ENCODE results near the gene SLC38A9. TPM values are rescaled to one million over a fixed set of nuclear protein-coding genes. Genes with fewer than 3 reads are reported as not detected.
"Not testable (repeated sequence)": the region's sequence is repeated elsewhere in the genome, so short reads cannot be mapped to it uniquely, and the experiment has no call there.

SLC38A9 gene
- total and polyA plus RNA-seq, 7 experiments from 2014 or later, result 12.2 to 32.6 (median 22.2) TPM

GRCh38 chr5:55607309-55607708, 104.8 kb downstream of the SLC38A9 start:
- DNase-seq; H3K27me3 ChIP-seq (ENCODE audit: control insufficient read depth in 2 of 2, insufficient read depth in 2 of 2, low read length in 2 of 2); POLR2A ChIA-PET; H3K36me3 ChIP-seq (ENCODE audit: control insufficient read depth in 2 of 3, insufficient read depth in 3 of 3, low read length in 3 of 3); H3K9me3 ChIP-seq (ENCODE audit: control insufficient read depth in 2 of 3, low read length in 3 of 3); intact Hi-C loops (cut with micrococcal nuclease); H3K4me3 Mint-ChIP-seq; H3K9me3 Mint-ChIP-seq; H3K4me3 ChIP-seq (ENCODE audit: low read length); H3K36me3 Mint-ChIP-seq; H3K27me3 Mint-ChIP-seq; H3K27ac Mint-ChIP-seq; H3K27ac ChIP-seq (ENCODE audit: low read depth, low read length); H3K4me1 ChIP-seq (ENCODE audit: control insufficient read depth in 2 of 2, insufficient read depth in 2 of 2, low read length in 2 of 2); ATAC-seq: not testable (repeated sequence)
- CTCF ChIA-PET, result interaction anchor here (0.7 kb wide), 1 partner anchor 91 kb away, joined by 4 read pairs; no protein-coding TSS in a partner anchor
- peaks cover 0 to 33% (median 0%) of the 10 kb centered on the region in 7 donors for H3K4me1 Mint-ChIP-seq

GRCh38 chr5:55604611-55605067, 107.5 kb downstream of the SLC38A9 start:
- H3K27ac Mint-ChIP-seq, result no peak overlapping the region
- POLR2A ChIA-PET, result no interaction called here
- intact Hi-C loops (cut with micrococcal nuclease), result loop anchor here in 1 of 2 donors (5.0 kb wide), 1 partner anchor 297 kb away; the partner anchor contains the start of genes DHX29 and MTREX

GRCh38 chr5:55603922-55604321, 108.2 kb downstream of the SLC38A9 start:
- ChIA-PET POLR2A (no interaction called here), CTCF (interaction anchor here (0.6 kb wide), 1 partner anchor 178 kb away, joined by 3 read pairs; no protein-coding TSS in a partner anchor)
- no peak for ATAC-seq
- H3K36me3 ChIP-seq (ENCODE audit: control insufficient read depth in 2 of 3, insufficient read depth in 3 of 3, low read length in 3 of 3), result no peaks in the 10 kb centered on the region
- no peak overlapping the region for H3K4me3 ChIP-seq (ENCODE audit: low read length)
- Mint-ChIP-seq H3K36me3 (peaks cover 0 to 5% (median 0%) of the 10 kb centered on the region in 5 donors), H3K9me3 (no peaks in the 10 kb centered on the region), H3K4me1 (peaks cover 8 to 57% (median 29%) of the 10 kb centered on the region in 7 donors), H3K4me3 (no peak overlapping the region), H3K27me3 (no peaks in the 10 kb centered on the region), H3K27ac (no peak overlapping the region)
- peaks cover 0 to 21% of the 10 kb centered on the region in 2 donors for H3K4me1 ChIP-seq (ENCODE audit: control insufficient read depth in 2 of 2, insufficient read depth in 2 of 2, low read length in 2 of 2)
- no peaks in the 10 kb centered on the region for H3K27me3 ChIP-seq (ENCODE audit: control insufficient read depth in 2 of 2, insufficient read depth in 2 of 2, low read length in 2 of 2)
- no peak overlapping the region for H3K27ac ChIP-seq (ENCODE audit: low read depth, low read length)
- no peaks in the 10 kb centered on the region for H3K9me3 ChIP-seq (ENCODE audit: control insufficient read depth in 2 of 3, low read length in 3 of 3)
- no peak for DNase-seq
- intact Hi-C loops (cut with micrococcal nuclease), result loop anchor here in 1 of 2 donors (5.0 kb wide), 1 partner anchor 297 kb away; the partner anchor contains the start of genes DHX29 and MTREX

More at GRCh38 chr5:55604611-55605067, 107.5 kb downstream of the SLC38A9 start:
- Mint-ChIP-seq H3K27me3 (no peaks in the 10 kb centered on the region), H3K4me1 (peaks cover 8 to 56% (median 23%) of the 10 kb centered on the region in 7 donors), H3K36me3 (peaks cover 0 to 3% (median 0%) of the 10 kb centered on the region in 5 donors), H3K9me3 (no peaks in the 10 kb centered on the region), H3K4me3 (no peak overlapping the region)
- CTCF ChIA-PET, result no interaction called here
- Histone ChIP-seq H3K27me3 (ENCODE audit: control insufficient read depth in 2 of 2, insufficient read depth in 2 of 2, low read length in 2 of 2) (no peaks in the 10 kb centered on the region), H3K4me1 (ENCODE audit: control insufficient read depth in 2 of 2, insufficient read depth in 2 of 2, low read length in 2 of 2) (peaks cover 0 to 21% of the 10 kb centered on the region in 2 donors), H3K4me3 (ENCODE audit: low read length) (no peak overlapping the region), H3K27ac (ENCODE audit: low read depth, low read length) (no peak overlapping the region), H3K36me3 (ENCODE audit: control insufficient read depth in 2 of 3, insufficient read depth in 3 of 3, low read length in 3 of 3) (no peaks in the 10 kb centered on the region), H3K9me3 (ENCODE audit: control insufficient read depth in 2 of 3, low read length in 3 of 3) (no peaks in the 10 kb centered on the region)
- no peak for DNase-seq
- ATAC-seq, result no peak

- H3K27me3 ChIP-seq (ENCODE audit: control insufficient read depth in 2 of 2, insufficient read depth in 2 of 2, low read length in 2 of 2), result no peaks in the 10 kb centered on the region
- H3K9me3 ChIP-seq (ENCODE audit: control insufficient read depth in 2 of 3, low read length in 3 of 3), result no peaks in the 10 kb centered on the region
- peak overlapping the region; percentile 27 for H3K4me3 ChIP-seq (ENCODE audit: low read length)
- ChIA-PET CTCF (no interaction called here), POLR2A (interaction anchor here (0.6 kb wide), 1 partner anchor 174 kb away, joined by 3 read pairs; no protein-coding TSS in a partner anchor)
- peaks cover 0 to 21% of the 10 kb centered on the region in 2 donors for H3K4me1 ChIP-seq (ENCODE audit: control insufficient read depth in 2 of 2, insufficient read depth in 2 of 2, low read length in 2 of 2)
- Mint-ChIP-seq H3K4me3 (peak overlapping the region; percentile 59 to 86 (median 76)), H3K9me3 (no peaks in the 10 kb centered on the region), H3K27ac (peak overlapping the region; percentile 58 to 78 (median 70)), H3K27me3 (no peaks in the 10 kb centered on the region), H3K4me1 (peaks cover 8 to 53% (median 29%) of the 10 kb centered on the region in 7 donors), H3K36me3 (peaks cover 0 to 5% (median 0%) of the 10 kb centered on the region in 5 donors)
- ATAC-seq, result no peak
- intact Hi-C loops (cut with micrococcal nuclease), result loop anchor here (2.0 to 5.0 kb wide), 2 partner anchors 67 to 294 kb away; partner anchors contain the start of genes PLPP1 (in 2 of the 2), DHX29 (in 1 of the 2) and MTREX (in 1 of the 2)
- H3K27ac ChIP-seq (ENCODE audit: low read depth, low read length), result peak overlapping the region; percentile 44
- no peaks in the 10 kb centered on the region for H3K36me3 ChIP-seq (ENCODE audit: control insufficient read depth in 2 of 3, insufficient read depth in 3 of 3, low read length in 3 of 3)
- DNase-seq, result no peak
Observed at GRCh38 chr5:55601628-55602027, 110.5 kb downstream of the SLC38A9 start.

GRCh38 chr5:55601204-55601618, 110.9 kb downstream of the SLC38A9 start:
- Mint-ChIP-seq H3K27ac (peak overlapping the region; percentile 58 to 78 (median 70)), H3K36me3 (peaks cover 0 to 3% (median 0%) of the 10 kb centered on the region in 5 donors), H3K9me3 (no peaks in the 10 kb centered on the region), H3K4me3 (peak overlapping the region; percentile 59 to 86 (median 76)), H3K4me1 (peaks cover 8 to 49% (median 29%) of the 10 kb centered on the region in 7 donors), H3K27me3 (no peaks in the 10 kb centered on the region)
- ChIA-PET POLR2A (interaction anchor here (0.6 kb wide), 1 partner anchor 174 kb away, joined by 3 read pairs; no protein-coding TSS in a partner anchor), CTCF (no interaction called here)
- DNase-seq, result no peak
- intact Hi-C loops (cut with micrococcal nuclease), result loop anchor here (2.0 to 5.0 kb wide), 2 partner anchors 66 to 294 kb away; partner anchors contain the start of genes PLPP1 (in 2 of the 2), DHX29 (in 1 of the 2) and MTREX (in 1 of the 2)
- Histone ChIP-seq H3K27me3 (ENCODE audit: control insufficient read depth in 2 of 2, insufficient read depth in 2 of 2, low read length in 2 of 2) (no peaks in the 10 kb centered on the region), H3K9me3 (ENCODE audit: control insufficient read depth in 2 of 3, low read length in 3 of 3) (no peaks in the 10 kb centered on the region), H3K27ac (ENCODE audit: low read depth, low read length) (peak overlapping the region; percentile 44), H3K36me3 (ENCODE audit: control insufficient read depth in 2 of 3, insufficient read depth in 3 of 3, low read length in 3 of 3) (no peaks in the 10 kb centered on the region), H3K4me3 (ENCODE audit: low read length) (peak overlapping the region; percentile 27), H3K4me1 (ENCODE audit: control insufficient read depth in 2 of 2, insufficient read depth in 2 of 2, low read length in 2 of 2) (peaks cover 0 to 21% of the 10 kb centered on the region in 2 donors)
- no peak for ATAC-seq

GRCh38 chr5:55600497-55601203, 111.5 kb downstream of the SLC38A9 start:
- Histone ChIP-seq H3K36me3 (ENCODE audit: control insufficient read depth in 2 of 3, insufficient read depth in 3 of 3, low read length in 3 of 3) (no peaks in the 10 kb centered on the region), H3K4me1 (ENCODE audit: control insufficient read depth in 2 of 2, insufficient read depth in 2 of 2, low read length in 2 of 2) (peaks cover 0 to 21% of the 10 kb centered on the region in 2 donors), H3K4me3 (ENCODE audit: low read length) (peak overlapping the region; percentile 27), H3K27ac (ENCODE audit: low read depth, low read length) (peak overlapping the region; percentile 44), H3K27me3 (ENCODE audit: control insufficient read depth in 2 of 2, insufficient read depth in 2 of 2, low read length in 2 of 2) (no peaks in the 10 kb centered on the region), H3K9me3 (ENCODE audit: control insufficient read depth in 2 of 3, low read length in 3 of 3) (no peaks in the 10 kb centered on the region)
- peak in 5 of 9 donors; percentile 21 to 43 (median 33) for DNase-seq
- POLR2A ChIA-PET, result interaction anchor here (0.6 kb wide), 2 partner anchors 379 to 408 kb away, joined by 3 to 4 read pairs; no protein-coding TSS in a partner anchor
- Mint-ChIP-seq H3K27ac (peak overlapping the region; percentile 58 to 78 (median 70)), H3K4me3 (peak overlapping the region; percentile 59 to 86 (median 76)), H3K27me3 (no peaks in the 10 kb centered on the region), H3K9me3 (no peaks in the 10 kb centered on the region), H3K4me1 (peaks cover 8 to 49% (median 29%) of the 10 kb centered on the region in 7 donors), H3K36me3 (peaks cover 0 to 3% (median 0%) of the 10 kb centered on the region in 5 donors)
- ATAC-seq, result peak; percentile 56
- intact Hi-C loops (cut with micrococcal nuclease), result loop anchor here (1.0 to 5.0 kb wide), 3 partner anchors 10 to 293 kb away; partner anchors contain the start of genes PLPP1 (in 2 of the 2), DHX29 (in 1 of the 2) and MTREX (in 1 of the 2)
- CTCF ChIA-PET, result interaction anchor here (0.6 kb wide), 1 partner anchor 114 kb away, joined by 3 read pairs; no protein-coding TSS in a partner anchor

Measured in naive thymus-derived CD4-positive, alpha-beta T cell (primary cell).